T-helper 1 cell treated with Interleukin-12 subunit alpha and Interleukin-12 subunit beta and Interleukin-4 antibody, amounts not matched to agents 30 ng/mL and 1 ng/mL, for 36 hours (primary cell): ENCODE results near the gene HLA-DOA. TPM values are rescaled to one million over a fixed set of nuclear protein-coding genes. Genes with fewer than 3 reads are reported as not detected.

ENCODE experiments used
- intact Hi-C: fragments of 100-400 bp; cut with micrococcal nuclease; formaldehyde crosslinking; loops from one replicate; pipeline ENCODE4 v1.15.1; 2024
- total RNA-seq: library from RNA; stranded (reverse); gene quantifications from 2 replicates; pipeline ENCODE4 v1.2.3, GENCODE V29; 2022

The HLA-DOA gene
- total RNA-seq, 1 donor from 2014 or later, result 8.4 TPM

DNA sequence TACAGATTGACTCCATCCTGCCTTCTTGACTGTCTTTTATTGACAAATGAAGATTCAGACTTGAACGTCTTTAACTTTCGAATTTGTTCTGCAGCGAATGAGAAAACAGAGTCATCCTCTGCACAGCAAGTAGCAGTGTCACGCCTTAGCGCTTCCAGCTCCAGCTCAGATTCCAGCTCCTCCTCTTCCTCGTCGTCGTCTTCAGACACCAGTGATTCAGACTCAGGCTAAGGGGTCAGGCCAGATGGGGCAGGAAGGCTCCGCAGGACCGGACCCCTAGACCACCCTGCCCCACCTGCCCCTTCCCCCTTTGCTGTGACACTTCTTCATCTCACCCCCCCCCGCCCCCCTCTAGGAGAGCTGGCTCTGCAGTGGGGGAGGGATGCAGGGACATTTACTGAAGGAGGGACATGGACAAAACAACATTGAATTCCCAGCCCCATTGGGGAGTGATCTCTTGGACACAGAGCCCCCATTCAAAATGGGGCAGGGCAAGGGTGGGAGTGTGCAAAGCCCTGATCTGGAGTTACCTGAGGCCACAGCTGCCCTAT lies 28.8 kb downstream of the HLA-DOA start:
- intact Hi-C loops, result no loop called here

DNA sequence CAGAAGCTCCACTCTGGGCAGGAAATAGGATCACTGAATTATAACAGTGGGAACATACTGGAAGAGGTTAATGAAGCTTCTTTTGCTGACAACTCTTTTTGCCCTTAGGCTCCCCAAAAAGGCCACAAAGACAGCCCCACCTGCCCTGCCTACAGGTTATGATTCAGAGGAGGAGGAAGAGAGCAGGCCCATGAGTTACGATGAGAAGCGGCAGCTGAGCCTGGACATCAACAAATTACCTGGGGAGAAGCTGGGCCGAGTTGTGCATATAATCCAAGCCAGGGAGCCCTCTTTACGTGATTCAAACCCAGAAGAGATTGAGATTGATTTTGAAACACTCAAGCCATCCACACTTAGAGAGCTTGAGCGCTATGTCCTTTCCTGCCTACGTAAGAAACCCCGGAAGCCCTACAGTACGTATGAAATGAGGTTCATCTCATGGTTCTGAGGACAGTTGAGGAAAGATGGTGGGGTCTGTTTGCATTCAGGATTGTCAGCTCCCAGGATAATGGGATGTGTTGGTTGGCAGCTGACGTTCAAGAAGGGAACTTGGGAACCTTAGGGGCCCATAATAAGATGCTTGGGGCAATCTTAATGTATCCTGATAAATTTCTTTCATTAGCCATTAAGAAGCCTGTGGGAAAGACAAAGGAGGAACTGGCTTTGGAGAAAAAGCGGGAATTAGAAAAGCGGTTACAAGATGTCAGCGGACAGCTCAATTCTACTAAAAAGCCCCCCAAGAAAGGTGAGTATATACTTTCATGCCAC lies 29.5 kb downstream of the HLA-DOA start:
- intact Hi-C loops, result loop anchor here (10.0 kb wide), 2 partner anchors 355 to 1485 kb away; partner anchors contain the start of gene MICB

DNA sequence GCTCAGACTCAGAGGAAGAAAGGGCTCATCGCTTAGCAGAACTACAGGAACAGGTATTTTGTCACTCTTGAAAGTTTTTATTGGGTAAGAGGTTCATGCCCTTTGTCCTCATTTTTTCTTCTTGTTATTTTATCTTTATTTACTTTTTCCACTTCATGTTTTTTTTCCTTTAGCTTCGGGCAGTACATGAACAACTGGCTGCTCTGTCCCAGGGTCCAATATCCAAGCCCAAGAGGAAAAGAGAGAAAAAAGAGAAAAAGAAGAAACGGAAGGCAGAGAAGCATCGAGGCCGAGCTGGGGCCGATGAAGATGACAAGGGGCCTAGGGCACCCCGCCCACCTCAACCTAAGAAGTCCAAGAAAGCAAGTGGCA lies 31.5 kb downstream of the HLA-DOA start:
- intact Hi-C loops, result loop anchor here (10.0 kb wide), 2 partner anchors 353 to 1483 kb away; partner anchors contain the start of gene MICB

DNA sequence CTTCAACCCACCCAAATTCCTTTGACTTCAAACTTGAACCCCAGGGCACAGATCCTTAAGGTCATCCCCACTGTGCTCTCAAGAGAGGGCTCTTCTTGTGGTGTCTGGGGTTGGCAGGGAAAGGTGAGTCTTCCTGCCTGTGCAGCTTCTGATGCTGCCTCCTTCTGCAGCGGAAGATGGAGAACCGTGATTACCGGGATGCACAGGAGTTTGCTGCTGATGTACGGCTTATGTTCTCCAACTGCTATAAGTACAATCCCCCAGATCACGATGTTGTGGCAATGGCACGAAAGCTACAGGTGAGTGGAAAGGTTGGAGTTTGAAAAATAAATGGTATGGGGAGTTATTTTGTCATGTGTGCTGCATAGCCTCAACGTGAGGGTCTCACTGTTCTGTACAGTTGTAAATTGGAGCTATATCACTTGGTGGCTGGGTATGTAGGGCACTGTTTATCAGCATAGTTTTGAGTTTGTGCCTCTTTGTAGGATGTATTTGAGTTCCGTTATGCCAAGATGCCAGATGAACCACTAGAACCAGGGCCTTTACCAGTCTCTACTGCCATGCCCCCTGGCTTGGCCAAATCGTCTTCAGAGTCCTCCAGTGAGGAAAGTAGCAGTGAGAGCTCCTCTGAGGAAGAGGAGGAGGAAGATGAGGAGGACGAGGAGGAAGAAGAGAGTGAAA lies 32.0 kb downstream of the HLA-DOA start:
- intact Hi-C loops, result loop anchor here (10.0 kb wide), 2 partner anchors 353 to 1483 kb away; partner anchors contain the start of gene MICB

DNA sequence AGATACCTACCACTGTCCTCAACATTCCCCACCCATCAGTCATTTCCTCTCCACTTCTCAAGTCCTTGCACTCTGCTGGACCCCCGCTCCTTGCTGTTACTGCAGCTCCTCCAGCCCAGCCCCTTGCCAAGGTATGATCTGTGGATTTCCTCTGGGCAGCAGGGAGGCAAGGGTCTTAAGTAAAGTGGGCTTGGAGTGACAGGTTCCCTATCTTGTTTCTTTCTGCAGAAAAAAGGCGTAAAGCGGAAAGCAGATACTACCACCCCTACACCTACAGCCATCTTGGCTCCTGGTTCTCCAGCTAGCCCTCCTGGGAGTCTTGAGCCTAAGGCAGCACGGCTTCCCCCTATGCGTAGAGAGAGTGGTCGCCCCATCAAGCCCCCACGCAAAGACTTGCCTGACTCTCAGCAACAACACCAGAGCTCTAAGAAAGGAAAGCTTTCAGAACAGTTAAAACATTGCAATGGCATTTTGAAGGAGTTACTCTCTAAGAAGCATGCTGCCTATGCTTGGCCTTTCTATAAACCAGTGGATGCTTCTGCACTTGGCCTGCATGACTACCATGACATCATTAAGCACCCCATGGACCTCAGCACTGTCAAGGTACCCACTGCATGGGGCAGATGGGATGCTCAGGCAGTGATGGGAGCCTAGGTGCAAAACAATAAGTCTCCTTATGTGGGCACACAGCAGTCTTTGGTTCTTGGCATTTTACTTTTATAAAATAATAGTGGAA lies 32.9 kb downstream of the HLA-DOA start:
- intact Hi-C loops, result loop anchor here (1.0 to 10.0 kb wide), 3 partner anchors 8 to 1482 kb away; partner anchors contain the start of gene MICB

DNA sequence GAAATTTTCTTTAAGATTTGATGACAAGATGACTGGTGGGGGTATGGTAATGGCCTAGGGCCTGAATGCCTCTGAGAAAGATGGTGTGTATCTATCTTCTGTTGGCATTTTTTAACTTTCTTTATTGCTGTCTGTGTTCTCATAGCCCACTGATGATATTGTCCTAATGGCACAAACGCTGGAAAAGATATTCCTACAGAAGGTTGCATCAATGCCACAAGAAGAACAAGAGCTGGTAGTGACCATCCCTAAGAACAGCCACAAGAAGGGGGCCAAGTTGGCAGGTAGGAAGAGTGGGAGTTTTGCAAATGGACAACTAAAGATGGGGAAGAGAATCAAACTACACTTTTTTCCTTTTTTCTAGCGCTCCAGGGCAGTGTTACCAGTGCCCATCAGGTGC lies 33.5 kb downstream of the HLA-DOA start:
- intact Hi-C loops, result loop anchor here (1.0 to 10.0 kb wide), 4 partner anchors 8 to 1481 kb away; partner anchors contain the start of gene MICB

DNA sequence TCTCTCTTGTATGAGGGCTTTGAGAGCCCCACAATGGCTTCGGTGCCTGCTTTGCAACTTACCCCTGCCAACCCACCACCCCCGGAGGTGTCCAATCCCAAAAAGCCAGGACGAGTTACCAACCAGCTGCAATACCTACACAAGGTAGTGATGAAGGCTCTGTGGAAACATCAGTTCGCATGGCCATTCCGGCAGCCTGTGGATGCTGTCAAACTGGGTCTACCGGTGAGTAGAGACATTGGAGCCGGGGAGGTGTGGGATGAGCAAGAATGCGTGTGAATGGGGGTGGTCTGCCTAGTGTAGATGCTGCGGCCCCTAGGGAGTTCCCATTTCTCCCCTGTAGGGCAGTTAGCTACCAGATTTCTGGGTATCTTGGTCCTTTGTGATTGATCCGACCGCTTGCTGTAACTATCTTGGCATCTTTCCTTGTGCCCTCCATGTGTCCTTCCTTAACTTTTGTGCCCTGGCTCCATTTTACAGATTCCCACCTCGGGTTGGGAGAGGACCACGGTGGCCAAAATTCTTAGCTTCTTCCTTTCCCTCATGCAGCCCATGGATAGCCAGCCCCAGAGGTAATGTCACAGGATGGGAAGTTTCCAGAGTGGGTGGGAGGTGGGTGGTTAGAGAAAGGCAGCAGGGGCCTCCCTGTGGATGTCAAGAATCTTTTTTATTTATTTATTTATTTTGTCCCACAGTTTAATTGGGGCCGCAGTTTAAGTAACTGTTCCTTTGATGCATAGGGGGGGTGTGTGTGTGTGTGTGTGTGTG lies 34.7 kb downstream of the HLA-DOA start:
- intact Hi-C loops, result loop anchor here (2.0 to 10.0 kb wide), 5 partner anchors 274 to 1480 kb away; partner anchors contain the start of genes ATF6B, MICB, NELFE and SKIC2

DNA sequence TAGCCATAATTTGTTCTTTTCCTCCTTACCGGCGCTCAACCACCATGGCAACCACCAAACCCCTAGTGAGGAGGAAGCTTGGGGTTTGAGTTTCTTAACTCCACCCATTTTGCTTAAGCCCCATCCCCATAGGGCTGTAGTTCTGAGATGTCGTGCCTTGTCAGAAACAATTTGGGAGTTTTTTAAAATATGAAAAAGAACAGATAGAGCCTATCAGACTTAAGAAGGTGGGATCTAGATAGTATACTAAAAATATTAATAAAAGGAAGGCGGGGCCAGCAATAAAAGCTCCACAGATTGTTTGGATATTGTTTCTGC lies 35.4 kb downstream of the HLA-DOA start:
- intact Hi-C loops, result loop anchor here (2.0 to 10.0 kb wide), 5 partner anchors 275 to 1479 kb away; partner anchors contain the start of genes ATF6B, MICB, NELFE and SKIC2

DNA sequence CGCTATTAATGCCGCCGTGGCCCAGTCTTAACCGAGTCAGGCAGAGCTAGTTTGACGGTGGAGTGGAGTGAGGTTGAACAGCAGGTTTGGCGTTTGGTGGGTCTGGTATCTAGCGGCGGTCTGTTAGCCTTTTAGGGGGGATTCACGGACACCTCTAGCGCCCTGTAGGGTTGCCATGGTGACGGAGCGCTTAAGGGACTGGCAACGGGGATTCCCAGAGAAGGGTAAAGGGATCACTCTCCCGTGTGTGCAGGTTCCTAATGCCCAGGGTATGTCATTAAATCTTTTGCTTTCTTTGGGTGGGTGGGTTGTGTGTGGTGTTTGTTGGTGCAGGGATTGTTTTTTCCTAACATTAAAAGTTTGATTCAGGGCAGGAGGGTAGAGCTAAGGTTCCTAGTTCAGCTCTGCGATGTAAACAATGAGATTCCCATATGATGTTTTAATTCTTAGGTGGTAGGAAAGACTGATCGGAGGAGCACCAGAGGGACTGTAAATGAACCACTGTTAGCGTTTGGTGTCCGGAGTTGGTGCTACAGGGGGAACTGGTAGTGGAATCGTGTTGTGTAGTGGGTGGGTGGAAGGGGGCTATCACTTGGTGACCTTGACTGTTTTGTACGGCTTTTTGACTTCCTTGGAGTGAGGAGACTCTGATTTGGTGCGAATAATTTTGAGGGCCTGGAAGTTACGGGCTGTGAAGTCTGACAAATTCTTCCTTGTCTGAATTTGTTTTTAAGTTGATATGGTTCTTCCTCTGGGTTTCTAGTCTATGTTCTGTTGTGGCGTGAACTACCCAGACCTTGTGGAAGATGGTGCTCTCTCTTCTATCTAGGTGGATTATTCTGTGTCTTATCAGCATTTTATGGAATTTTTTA lies 36.0 kb downstream of the HLA-DOA start:
- intact Hi-C loops, result loop anchor here (2.0 to 10.0 kb wide), 7 partner anchors 275 to 1479 kb away; partner anchors contain the start of genes ATF6B, CUTA, MICB and NELFE

DNA sequence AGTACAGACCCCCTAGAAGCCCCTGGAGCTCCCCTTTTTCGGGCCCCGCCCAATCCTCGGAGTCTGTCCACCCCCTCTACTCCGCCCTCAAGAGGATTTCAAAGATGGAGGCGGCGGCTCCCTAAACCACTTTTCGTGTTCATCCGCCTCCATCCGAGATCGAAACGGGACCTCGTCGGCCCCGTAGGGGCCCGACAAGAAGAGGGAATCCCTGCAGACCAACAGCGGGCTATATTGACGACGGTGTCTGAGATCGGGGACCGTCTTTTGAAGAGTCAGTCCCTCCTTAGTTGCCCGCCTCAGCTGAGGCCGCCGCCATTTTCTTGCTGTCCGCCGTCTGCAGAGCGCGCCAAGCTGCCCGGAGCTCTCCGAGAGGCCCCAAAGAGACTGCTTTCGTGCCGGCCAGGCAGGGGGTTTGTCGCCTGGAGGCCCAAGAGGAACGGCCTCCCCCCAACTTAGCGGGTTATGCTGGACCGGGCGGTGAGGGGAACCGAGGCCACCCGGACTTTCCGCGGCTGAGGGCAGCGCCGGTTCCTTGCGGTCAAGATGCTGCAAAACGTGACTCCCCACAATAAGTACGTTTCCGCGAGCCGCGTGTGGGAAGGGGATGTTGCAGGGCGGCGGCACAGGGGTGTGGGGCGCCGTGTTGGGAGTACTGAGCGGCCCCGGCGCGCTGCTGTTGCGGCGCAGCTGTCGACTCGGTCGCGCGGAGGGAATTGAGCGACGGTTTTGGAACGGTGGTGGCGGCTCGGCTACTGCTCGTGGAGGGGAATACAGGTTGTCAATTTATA lies 36.8 kb downstream of the HLA-DOA start:
- intact Hi-C loops, result loop anchor here (1.0 to 10.0 kb wide), 8 partner anchors 31 to 1478 kb away; partner anchors contain the start of genes ATF6B, CUTA, HLA-DMB and MICB

DNA sequence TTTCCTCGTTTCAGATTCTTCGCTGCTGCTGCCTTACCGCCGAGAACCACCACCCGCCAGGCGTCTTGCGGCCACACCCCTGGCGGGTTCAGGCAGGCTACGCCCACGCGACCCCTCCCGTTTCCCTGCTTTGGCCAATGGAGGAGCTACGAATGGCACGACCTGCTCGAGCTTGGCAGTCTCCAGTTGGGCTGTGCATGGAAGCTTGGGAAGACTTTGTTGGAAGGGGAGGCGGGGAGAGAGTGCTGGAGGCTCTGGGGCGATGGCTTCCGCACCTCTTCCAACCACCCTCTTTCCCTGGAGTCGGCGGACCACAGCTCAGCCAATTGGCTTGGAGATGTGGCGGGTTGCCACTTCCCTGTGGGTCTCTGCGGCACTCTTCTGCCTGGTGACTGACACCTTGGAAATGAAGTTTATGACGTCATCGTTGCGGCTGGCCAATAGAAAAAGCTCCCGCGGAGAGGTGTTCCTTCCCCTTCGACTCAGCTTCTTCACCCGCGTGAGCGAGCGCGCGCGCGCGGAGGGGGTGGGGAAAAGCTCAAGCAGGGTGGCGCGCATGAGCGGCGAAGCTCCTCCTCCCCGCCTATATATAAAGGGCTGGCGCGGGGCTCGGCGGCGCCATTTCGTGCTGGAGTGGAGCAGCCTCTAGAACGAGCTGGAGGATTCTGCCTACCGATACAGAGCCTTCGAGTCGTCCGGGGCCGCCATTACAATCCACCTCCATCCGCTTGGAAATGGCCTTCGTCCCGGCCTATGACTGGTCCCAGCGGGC lies 37.6 kb downstream of the HLA-DOA start:
- intact Hi-C loops, result loop anchor here (1.0 to 10.0 kb wide), 11 partner anchors 30 to 1477 kb away; partner anchors contain the start of genes ATF6B, CUTA, HLA-DMB and MICB

DNA sequence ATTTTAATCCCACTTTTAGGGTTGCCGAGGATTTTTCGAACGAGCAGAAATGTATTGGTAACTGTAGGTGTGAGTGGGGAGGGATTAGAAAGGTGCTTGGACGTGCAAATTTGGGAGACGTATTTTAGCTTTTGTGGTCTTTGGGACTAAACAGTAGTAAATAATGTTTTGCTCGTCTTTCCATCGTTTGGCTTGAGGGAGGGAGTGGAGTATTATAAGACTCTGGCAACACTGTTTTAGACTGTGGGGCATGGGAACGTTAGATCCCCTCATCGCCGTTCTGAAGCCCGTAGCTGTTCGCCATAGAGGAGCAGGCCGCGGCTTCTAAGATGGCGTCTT lies 38.2 kb downstream of the HLA-DOA start:
- intact Hi-C loops, result loop anchor here (1.0 to 10.0 kb wide), 7 partner anchors 77 to 1476 kb away; partner anchors contain the start of genes ATF6B, MICB, NELFE and PSMB8

DNA sequence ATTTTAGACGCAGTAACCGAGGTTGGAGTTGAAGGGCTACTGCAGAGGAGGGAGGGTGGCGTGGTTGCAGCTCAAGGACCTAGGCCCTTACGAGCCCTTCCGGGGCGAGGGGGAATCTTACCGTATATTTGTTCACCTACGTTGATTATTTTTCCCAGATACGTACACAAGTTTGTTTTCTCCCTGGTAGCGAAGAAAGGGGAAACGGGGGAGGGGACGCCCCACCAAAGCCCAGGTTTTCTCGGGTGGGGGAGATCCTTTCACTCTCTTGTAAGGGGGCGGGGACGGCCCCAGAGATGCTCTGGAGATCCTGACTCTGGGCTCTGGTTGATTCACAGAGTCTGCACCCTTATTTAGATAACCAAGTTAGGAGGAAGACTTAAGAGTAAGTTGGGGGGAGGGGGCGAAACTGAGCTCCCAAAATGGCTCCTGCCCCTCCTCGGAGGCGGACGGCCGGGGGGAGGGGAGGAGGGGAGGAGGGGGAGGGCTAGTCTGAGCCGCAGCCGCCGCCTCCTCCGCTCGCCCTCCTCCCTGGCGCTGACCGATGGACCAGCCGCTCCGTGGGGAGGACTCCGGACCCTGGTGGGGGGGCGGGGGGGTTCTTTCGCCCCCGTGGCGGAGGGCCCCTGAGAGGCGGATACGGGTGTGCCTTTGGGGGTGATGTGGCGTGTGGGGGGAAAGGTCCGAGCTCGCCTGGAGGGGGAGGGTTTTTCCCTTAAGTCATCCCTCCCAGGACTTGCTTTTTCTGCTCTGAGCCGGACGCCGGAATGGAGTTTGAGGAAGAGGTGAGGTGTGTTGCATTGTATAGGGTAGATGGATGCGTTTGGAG lies 38.8 kb downstream of the HLA-DOA start:
- intact Hi-C loops, result loop anchor here (1.0 to 10.0 kb wide), 8 partner anchors 76 to 1476 kb away; partner anchors contain the start of genes ATF6B, MICB, NELFE and PSMB8

DNA sequence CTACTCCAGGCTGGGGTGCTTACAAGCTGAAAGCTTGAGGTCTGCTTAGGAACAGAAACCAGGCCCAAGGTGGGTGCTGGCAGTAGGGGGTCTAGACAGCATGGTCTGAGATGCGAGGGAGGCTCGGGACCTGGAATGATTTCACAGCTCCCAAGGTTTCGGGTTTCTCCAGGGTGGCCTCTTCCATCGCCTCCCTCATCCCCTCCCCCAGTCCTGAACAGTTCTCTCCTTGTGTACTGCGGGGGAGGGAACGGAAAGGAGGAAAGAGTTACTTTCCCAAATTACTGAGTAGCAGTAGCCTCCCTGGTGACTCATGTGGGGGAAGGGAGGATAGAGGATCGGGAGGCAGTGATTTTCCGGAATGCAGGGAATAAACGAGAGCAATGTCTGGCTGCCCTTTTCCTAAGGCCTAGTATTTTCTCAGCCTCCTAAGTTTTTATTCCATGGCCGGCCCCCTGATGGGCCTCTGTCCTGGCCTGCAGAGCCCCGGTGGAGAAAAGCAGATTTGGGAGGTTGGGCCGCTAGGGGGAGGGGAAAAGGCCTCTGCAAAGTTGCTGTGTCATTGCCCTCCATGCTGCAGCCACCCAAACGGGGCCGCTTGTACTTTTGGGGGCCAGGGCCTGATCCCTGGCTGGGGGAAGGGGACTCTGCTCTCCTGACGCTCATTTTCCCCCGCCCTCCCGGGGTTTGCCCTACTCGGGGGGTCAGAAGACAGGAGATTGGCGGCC lies 39.5 kb downstream of the HLA-DOA start:
- intact Hi-C loops, result loop anchor here (1.0 to 10.0 kb wide), 6 partner anchors 345 to 1568 kb away; partner anchors contain the start of genes ATF6B, MICA, MICB and NELFE

DNA sequence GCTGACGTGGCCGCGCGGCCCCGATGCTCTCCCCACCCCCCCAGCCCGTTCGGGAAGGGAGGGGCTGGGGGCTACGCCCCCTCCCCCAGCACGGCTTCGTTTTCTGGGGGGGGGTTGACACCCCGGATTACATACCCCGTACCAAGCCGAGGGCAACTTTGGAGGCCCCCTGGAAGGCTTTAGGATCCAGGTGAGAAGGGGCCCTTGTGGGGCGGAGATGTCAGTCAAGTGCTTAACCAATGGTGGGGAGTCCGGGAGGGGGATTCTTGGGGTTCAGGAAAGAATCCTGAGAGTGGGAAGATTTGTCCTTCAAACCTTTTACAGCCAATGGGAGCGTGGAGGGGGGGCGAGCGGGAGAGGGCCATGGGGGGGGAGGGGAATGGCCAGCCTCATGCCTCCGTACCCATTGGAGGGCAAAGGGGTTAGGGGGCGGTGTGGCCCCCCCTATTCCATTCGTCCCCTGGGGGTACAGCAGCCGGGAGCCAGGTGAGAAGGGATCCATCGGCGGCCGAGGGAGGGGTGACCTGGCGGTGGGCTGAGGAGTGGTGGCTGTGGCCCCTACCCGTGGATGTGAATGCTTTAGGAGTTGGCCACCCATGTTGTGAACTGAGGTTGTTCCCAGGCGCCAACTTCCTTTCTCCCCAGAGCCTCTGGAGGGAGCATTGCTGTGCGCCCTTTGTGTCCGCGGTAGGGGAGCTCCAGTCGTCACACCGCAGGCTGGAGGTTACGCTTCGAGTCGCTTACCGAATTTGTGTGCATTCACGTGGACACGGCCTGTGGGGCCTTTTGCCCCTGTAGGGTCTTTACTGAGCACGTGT lies 40.3 kb downstream of the HLA-DOA start:
- intact Hi-C loops, result loop anchor here (1.0 to 5.0 kb wide), 3 partner anchors 774 to 1567 kb away; partner anchors contain the start of genes MICA and RNF5
